HEK293T (cell line): ENCODE measurements around the gene SBF1.

Source experiments
- BHLHE40 ChIP-seq: fragments of 450-650 bp; IDR thresholded peaks from 2 replicates; pipeline ENCODE4 v1.6.1; 2016; ENCODE audit warnings: mild to moderate bottlenecking, moderate library complexity, borderline replicate concordance
- ELF4 ChIP-seq: fragments of 450-650 bp; IDR thresholded peaks from 2 replicates; pipeline ENCODE4 v1.6.1; 2017; ENCODE audit warnings: antibody characterized with exemption
- FOXA1 ChIP-seq: fragments of 450-650 bp; IDR thresholded peaks from 2 replicates; pipeline ENCODE4 v1.6.1; 2016; ENCODE audit warnings: mild to moderate bottlenecking
- FOXK2 ChIP-seq: fragments of 450-650 bp; IDR thresholded peaks from 2 replicates; pipeline ENCODE4 v1.6.1; 2016; ENCODE audit warnings: mild to moderate bottlenecking
- HDGF ChIP-seq: fragments of 450-650 bp; IDR thresholded peaks from 2 replicates; pipeline ENCODE4 v1.6.1; 2017; ENCODE audit warnings: antibody characterized with exemption, borderline replicate concordance
- SP1 ChIP-seq: fragments of 450-650 bp; IDR thresholded peaks from 2 replicates; pipeline ENCODE4 v1.6.1; 2017
- TARDBP ChIP-seq: fragments of 450-650 bp; IDR thresholded peaks from 2 replicates; pipeline ENCODE4 v1.6.1; 2016
- ZNF384 ChIP-seq: fragments of 450-650 bp; IDR thresholded peaks from 2 replicates; pipeline ENCODE4 v1.6.1; 2016

- no peak for TF ChIP-seq TARDBP
- no peak for TF ChIP-seq FOXA1
- no peak for TF ChIP-seq ZNF384
- no peak for TF ChIP-seq BHLHE40
- no peak for TF ChIP-seq FOXK2
- TF ChIP-seq HDGF: no peak
- no peak for TF ChIP-seq ELF4
- TF ChIP-seq SP1: no peak
Observed at GRCh38 chr22:50474710-50475651, at the start of gene SBF1.
